Neural progenitor cell (in vitro differentiated cells): ENCODE results near the gene LRRC72. TPM values are rescaled to one million over a fixed set of nuclear protein-coding genes. Genes with fewer than 3 reads are reported as not detected.
A peak's percentile ranks its signal among the peaks of the same experiment; 100 is the strongest.

Experiments used
- DNase-seq: peaks from one replicate; pipeline ENCODE4 v3.0.0-alpha.2; 2016; ENCODE audit warnings: low spot score
- H2AFZ ChIP-seq: fragments of 200-600 bp; sonication (generic); replicated peaks from 2 replicates; pipeline ENCODE4 v1.6.1; 2016; ENCODE audit warnings: antibody characterized with exemption
- H3F3A ChIP-seq: fragments of 200-600 bp; sonication (generic); 2 replicates; pipeline ENCODE4 v1.6.1; 2016; ENCODE audit warnings: antibody characterized with exemption, low read depth
- H3K27ac ChIP-seq: fragments of 200-600 bp; sonication (generic); 2 replicates; pipeline ENCODE4 v1.5.1; 2016; ENCODE audit warnings: mild to moderate bottlenecking
- H3K27me3 ChIP-seq: fragments of 200-600 bp; sonication (generic); 2 replicates; pipeline ENCODE4 v1.6.1; 2016; ENCODE audit warnings: mild to moderate bottlenecking, moderate library complexity
- H3K36me3 ChIP-seq: fragments of 200-600 bp; sonication (generic); 2 replicates; pipeline ENCODE4 v1.5.1; 2016
- H3K4me1 ChIP-seq: fragments of 200-600 bp; sonication (generic); 2 replicates; pipeline ENCODE4 v1.6.1; 2016; ENCODE audit warnings: mixed run types
- H3K4me2 ChIP-seq: fragments of 200-600 bp; sonication (generic); 2 replicates; pipeline ENCODE4 v1.6.1; 2016
- H3K4me3 ChIP-seq: fragments of 200-600 bp; sonication (generic); 2 replicates; pipeline ENCODE4 v1.5.1; 2016
- H3K79me2 ChIP-seq: fragments of 200-600 bp; sonication (generic); 2 replicates; pipeline ENCODE4 v1.6.1; 2016; ENCODE audit warnings: low read depth
- H3K9ac ChIP-seq: fragments of 200-600 bp; sonication (generic); 2 replicates; pipeline ENCODE4 v1.6.1; 2016
- H3K9me3 ChIP-seq: fragments of 200-600 bp; sonication (generic); 2 replicates; pipeline ENCODE4 v1.5.1; 2016; ENCODE audit warnings: low read depth
- H4K20me1 ChIP-seq: fragments of 200-600 bp; sonication (generic); 2 replicates; pipeline ENCODE4 v1.6.1; 2016; ENCODE audit warnings: low read depth
- H3K27ac Mint-ChIP-seq: 3 replicates; pipeline ENCODE4 v1.8.0; 2021; ENCODE audit warnings: mixed read lengths
- H3K27me3 Mint-ChIP-seq: 2 replicates; pipeline ENCODE4 v1.8.0; 2022; ENCODE audit warnings: low read depth, mild to moderate bottlenecking, inconsistent platforms, moderate library complexity, mixed read lengths; ENCODE audit not compliant: insufficient read depth
- H3K36me3 Mint-ChIP-seq: 3 replicates; pipeline ENCODE4 v1.8.0; 2021; ENCODE audit warnings: mixed read lengths
- H3K4me1 Mint-ChIP-seq: 3 replicates; pipeline ENCODE4 v1.8.0; 2021; ENCODE audit warnings: mixed read lengths
- H3K4me3 Mint-ChIP-seq: 3 replicates; pipeline ENCODE4 v1.8.0; 2021; ENCODE audit warnings: mild to moderate bottlenecking, moderate library complexity, mixed read lengths
- H3K9me3 Mint-ChIP-seq: 3 replicates; pipeline ENCODE4 v1.8.0; 2020; ENCODE audit warnings: mixed read lengths
- CTCF ChIP-seq: fragments of 200-600 bp; sonication (generic); IDR thresholded peaks from 2 replicates; pipeline ENCODE4 v1.5.1; 2017; ENCODE audit warnings: antibody characterized with exemption, mild to moderate bottlenecking
- EZH2 ChIP-seq: fragments of 200-600 bp; sonication (generic); IDR thresholded peaks from 2 replicates; pipeline ENCODE4 v1.6.1; 2017; ENCODE audit warnings: antibody characterized with exemption, mild to moderate bottlenecking, moderate library complexity
- EZH2phosphoT487 ChIP-seq: fragments of 200-600 bp; sonication (generic); IDR thresholded peaks from 2 replicates; pipeline ENCODE4 v1.6.1; 2017; ENCODE audit warnings: antibody characterized with exemption
- total RNA-seq: library from RNA; depleted of rRNA; stranded (reverse); fragments of >200 nt; gene quantifications from 2 replicates; pipeline ENCODE4 v1.2.3, GENCODE V29; 2015; ENCODE audit warnings: low replicate concordance

LRRC72 gene
- total RNA-seq, 1 donor from 2014 or later: not detected

DNA sequence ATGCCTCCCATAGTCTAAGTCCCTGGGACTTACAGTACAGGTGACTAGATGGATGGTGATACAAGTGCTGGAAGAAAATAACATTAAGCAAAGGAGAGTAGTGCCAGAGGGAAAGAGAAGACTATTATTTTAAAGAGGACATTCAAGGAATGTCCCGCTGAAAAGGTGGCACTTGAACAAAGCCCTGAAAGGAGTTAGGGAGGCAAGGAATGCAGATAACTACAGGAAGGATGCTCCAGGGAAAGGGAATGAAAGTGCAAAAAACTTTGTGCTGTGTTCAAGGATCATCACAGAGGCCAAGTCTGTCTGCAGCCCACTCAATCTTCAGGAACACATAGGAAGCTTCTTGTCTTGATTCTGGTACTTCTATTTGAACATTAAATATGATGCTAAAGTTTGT is 104.0 kb downstream of the LRRC72 start:
- H3K27me3 ChIP-seq: no peaks in the 10 kb centered on the region
- DNase-seq: peak; percentile 45

More for the DNA sequence above, 104.0 kb downstream of the LRRC72 start:
- Histone ChIP-seq H3K9me3 (no peaks in the 10 kb centered on the region), H4K20me1 (peaks cover 27% of the 10 kb centered on the region), H3K4me2 (peak overlapping the region; percentile 34), H3K36me3 (peaks cover 2% of the 10 kb centered on the region), H3K27ac (no peak overlapping the region), H2AFZ (no peak overlapping the region), H3K79me2 (peaks cover 6% of the 10 kb centered on the region), H3F3A (peaks cover 16% of the 10 kb centered on the region), H3K9ac (no peak overlapping the region), H3K4me3 (no peak overlapping the region), H3K4me1 (peaks cover 28% of the 10 kb centered on the region)
- Mint-ChIP-seq H3K4me1 (no peaks in the 10 kb centered on the region), H3K9me3 (no peaks in the 10 kb centered on the region), H3K36me3 (peaks cover 17% of the 10 kb centered on the region), H3K27me3 (no peaks in the 10 kb centered on the region), H3K27ac (no peak overlapping the region), H3K4me3 (no peak overlapping the region)
- no peak for TF ChIP-seq EZH2phosphoT487
- TF ChIP-seq CTCF: no peak
- no peak for TF ChIP-seq EZH2

Other genes starting within 250 kb of the LRRC72 start
- 1.4 and 2.6 TPM in 2 replicates for gene CRPPA, start 105.3 kb upstream of the LRRC72 start, total RNA-seq
- 1.9 TPM in 2 replicates for gene SOSTDC1, start 61.1 kb upstream of the LRRC72 start, total RNA-seq
- 47.7 and 68.5 TPM in 2 replicates for gene ANKMY2, start 118.9 kb downstream of the LRRC72 start, total RNA-seq
- 100 and 126 TPM in 2 replicates for gene BZW2, start 119.4 kb downstream of the LRRC72 start, total RNA-seq
- gene TSPAN13, start 226.9 kb downstream of the LRRC72 start, total RNA-seq: 25.6 and 41.2 TPM in 2 replicates